GM18867 (cell line): ENCODE data around the gene SPOP.

Experiments used
- ATAC-seq: cut with Tn5 transposase; IDR thresholded peaks from one replicate; pipeline ENCODE4 v1.9.1; 2021; ENCODE audit warnings: mild to moderate bottlenecking, moderate library complexity; ENCODE audit not compliant: unreplicated experiment

Gene SPOP

GRCh38 chr17:49618028-49618611 is 59.8 kb downstream of the SPOP start:
- ATAC-seq = no peak

DNA sequence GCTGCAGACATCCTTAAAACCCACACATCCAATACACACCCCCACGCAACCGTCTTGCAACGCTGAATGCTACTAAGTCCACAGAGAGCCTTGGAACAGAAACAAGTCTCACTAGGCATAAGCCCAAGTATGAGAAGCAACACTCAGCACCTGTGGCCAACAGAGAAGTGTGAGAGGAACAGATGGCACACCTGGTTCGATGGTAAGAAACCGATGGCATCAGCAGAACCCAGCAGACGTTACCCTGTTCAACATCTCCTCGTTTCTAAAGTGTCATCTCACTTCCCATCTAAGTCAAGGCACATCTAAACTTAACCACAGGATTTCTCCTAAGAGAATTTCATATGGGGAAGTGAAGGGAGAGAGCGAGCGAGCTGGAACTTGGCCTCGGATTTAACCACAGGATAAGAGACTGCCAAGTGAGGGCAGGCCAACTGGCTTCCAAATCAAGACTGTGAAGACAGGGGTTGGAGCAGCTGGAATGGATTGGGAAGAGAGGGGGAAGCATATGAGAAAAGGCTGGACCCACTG is 61.2 kb downstream of the SPOP start:
- no peak for ATAC-seq

GRCh38 chr17:49616086-49616485 is 61.8 kb downstream of the SPOP start:
- no peak for ATAC-seq

- no peak for ATAC-seq
Observed at GRCh38 chr17:49613182-49613800, 64.6 kb downstream of the SPOP start.

- no peak for ATAC-seq
Observed at GRCh38 chr17:49612726-49613125, 65.2 kb downstream of the SPOP start.

GRCh38 chr17:49610883-49611584 is 66.9 kb downstream of the SPOP start:
- no peak for ATAC-seq

- no peak for ATAC-seq
Observed at GRCh38 chr17:49604314-49604869, 73.5 kb downstream of the SPOP start.

GRCh38 chr17:49603720-49604119 is 74.2 kb downstream of the SPOP start:
- no peak for ATAC-seq

- ATAC-seq = no peak
Observed at GRCh38 chr17:49603238-49603637, 74.7 kb downstream of the SPOP start.

- ATAC-seq = no peak
Observed at GRCh38 chr17:49602783-49603182, 75.1 kb downstream of the SPOP start.

GRCh38 chr17:49600949-49601348 is 76.9 kb downstream of the SPOP start:
- ATAC-seq = no peak

- no peak for ATAC-seq
Observed at GRCh38 chr17:49598918-49599317, 79.0 kb downstream of the SPOP start.

- no peak for ATAC-seq
Observed at GRCh38 chr17:49597928-49598655, 79.8 kb downstream of the SPOP start.

- no peak for ATAC-seq
Observed at GRCh38 chr17:49597436-49597835, 80.5 kb downstream of the SPOP start.

GRCh38 chr17:49596613-49597244 is 81.2 kb downstream of the SPOP start:
- no peak for ATAC-seq

DNA sequence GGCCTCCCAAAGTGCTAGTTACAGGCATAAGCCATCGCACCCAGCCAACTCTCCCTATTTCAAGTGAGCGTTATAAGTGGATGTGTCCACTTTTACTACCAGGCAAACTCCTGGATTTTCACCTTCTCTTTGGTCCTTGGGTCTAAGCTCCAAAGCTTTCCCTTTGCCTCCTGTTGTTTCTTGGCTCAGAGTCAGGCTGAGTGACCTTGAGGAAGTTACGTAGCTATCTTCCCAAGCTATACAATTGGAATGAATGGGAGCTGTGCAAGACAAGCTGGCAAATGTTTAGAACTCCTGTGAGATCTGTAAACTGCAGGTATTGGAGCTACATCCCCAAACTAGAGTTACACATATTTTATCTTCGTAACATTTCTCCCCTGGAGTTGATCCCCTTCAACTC is 81.9 kb downstream of the SPOP start:
- no peak for ATAC-seq

GRCh38 chr17:49595328-49595727 is 82.6 kb downstream of the SPOP start:
- no peak for ATAC-seq

GRCh38 chr17:49592263-49592662 is 85.6 kb downstream of the SPOP start:
- no peak for ATAC-seq

- ATAC-seq = no peak
Observed at GRCh38 chr17:49590874-49591273, 87.0 kb downstream of the SPOP start.

- ATAC-seq = no peak
Observed at GRCh38 chr17:49589577-49589927, 88.3 kb downstream of the SPOP start.
